GM18861 (cell line): ENCODE measurements around the gene TSPAN7.

ENCODE experiments used
- ATAC-seq: cut with Tn5 transposase; IDR thresholded peaks from one replicate; pipeline ENCODE4 v1.9.1; 2021; ENCODE audit not compliant: unreplicated experiment

The TSPAN7 gene

DNA sequence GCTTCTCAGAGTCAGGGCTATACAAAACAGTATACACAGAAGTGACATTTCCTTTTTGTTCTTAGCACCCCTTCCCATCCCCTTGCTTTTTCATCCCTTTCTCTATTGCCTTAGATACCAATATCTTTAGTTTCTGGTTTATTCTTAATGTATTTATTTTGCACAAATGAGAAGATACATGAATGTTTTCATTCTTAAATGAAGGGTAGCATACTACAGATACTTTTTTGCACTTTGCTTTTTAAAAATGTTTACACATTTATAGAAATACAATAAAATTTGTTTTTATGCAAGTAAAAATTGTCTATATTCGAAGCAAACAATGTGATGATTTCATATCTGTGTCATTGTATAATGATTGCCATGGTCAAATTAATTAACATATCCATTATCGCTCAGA lies 33.1 kb downstream of the TSPAN7 start:
- no peak for ATAC-seq

DNA sequence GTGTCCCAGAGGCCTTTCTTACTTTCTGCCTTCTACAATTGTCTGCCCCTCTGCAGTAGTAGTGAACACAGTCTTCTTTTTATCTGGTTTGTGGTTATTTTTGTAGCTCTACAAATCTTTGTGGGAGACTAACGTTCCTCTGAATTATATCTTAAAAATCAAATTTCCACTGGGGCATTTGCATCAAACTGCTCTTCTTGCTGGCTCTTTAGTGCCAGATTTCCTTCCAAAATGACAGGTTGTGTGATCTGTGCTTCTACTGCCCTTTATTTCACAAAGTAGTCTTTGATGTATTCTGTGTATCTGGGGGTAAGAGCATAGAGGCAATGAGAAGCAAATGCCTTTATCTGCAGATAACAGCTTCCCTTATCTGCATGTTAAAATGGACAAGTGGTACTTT lies 34.5 kb downstream of the TSPAN7 start:
- no peak for ATAC-seq

DNA sequence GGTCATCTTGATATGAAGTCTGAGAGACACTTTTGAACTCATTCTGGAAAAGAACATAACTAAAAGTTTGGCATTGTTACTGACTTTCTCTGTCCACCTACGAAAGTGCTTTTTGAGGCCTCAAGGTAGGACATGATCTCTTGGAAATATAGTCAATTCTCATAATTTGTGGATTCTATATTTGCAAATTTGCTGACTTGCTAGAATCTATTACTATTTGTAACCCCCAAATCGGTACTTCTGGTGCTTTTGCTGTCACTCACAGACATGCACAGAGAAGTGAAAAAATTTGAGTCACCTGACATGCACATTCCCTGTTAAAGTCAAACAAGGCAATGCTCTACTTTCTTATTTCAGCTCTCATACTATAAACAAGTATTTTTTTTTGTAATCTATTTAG lies 35.6 kb downstream of the TSPAN7 start:
- no peak for ATAC-seq

DNA sequence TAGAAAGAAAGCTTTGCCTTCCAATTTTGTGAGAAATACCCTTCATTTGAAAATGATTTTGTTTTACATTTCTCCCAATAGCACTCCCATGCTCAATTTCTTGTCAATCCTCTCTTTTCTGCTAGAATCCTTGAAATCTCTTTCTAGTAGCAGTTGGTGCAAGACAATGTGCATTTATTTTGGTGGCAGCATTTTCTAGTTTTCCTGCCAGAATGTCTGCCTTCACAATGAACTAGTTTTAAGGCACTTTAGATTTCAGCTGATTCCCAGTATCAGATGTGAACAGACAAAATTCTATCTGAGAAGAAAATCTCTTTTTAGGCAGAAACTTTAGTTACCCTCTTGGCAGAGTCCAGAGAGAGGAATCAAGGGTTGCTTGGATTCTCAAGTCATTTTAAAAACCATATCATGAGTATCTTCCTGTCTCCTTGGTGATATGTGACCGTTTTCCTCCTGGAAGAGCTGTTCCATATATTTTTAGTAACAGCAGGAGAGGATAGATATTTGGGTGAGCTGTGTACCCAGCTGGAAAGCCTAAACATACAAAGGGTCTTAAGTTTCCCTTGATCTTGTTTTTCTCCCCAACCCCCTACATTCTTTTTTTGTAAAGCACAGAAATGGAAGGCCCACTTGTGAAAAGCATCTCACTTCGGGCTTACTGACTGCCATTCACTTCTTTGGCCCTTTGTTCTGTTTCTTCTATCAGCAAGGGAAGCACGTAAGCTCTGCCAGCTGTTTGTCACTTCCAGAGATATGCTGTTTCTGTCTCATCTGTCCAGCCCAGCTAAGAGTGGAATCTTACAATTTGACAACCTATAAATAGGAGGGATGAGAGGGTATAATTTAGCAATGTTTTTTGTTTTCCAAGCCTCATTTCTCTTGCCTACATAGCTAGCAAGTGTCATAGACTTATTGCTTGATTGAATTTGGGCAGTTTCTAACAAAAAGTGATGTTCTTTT lies 38.7 kb downstream of the TSPAN7 start:
- no peak for ATAC-seq

DNA sequence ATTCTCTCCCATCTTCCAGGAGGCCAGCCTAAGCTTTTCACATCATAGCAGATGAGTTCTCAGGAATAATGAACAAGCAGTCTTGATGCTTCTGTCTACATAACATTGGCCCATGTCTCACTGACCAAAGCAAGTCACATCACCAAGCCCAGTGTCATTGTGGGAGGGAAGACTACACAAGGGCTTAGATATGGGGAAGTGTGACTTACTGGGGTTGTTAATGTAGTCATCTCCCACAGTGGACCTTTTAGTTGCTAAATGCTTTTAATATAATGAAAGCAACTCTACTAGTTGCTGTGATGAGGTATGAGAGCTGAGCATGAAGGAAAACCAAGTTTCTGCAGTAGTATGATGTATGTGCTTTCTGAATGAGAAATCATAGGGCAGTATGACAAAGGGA lies 40.5 kb downstream of the TSPAN7 start:
- no peak for ATAC-seq

DNA sequence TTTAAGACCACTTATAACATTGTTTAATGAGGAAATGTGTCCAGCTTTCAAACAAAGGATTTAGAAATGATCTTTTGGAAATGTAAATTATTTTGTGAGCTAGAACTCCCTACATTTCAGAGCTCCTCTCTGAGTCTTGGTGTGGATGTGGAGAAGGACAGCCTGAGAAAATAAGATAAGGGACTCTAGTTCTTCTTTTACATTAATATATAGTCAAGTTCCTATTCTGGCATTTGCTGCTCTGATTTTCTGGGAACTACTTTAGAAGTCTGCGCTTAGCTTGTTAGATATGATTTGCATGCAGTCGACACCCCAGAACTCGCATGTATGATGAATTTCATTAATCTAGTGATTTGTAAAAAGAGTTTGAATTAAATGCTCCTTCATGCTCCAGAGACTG lies 45.5 kb downstream of the TSPAN7 start:
- ATAC-seq: no peak

DNA sequence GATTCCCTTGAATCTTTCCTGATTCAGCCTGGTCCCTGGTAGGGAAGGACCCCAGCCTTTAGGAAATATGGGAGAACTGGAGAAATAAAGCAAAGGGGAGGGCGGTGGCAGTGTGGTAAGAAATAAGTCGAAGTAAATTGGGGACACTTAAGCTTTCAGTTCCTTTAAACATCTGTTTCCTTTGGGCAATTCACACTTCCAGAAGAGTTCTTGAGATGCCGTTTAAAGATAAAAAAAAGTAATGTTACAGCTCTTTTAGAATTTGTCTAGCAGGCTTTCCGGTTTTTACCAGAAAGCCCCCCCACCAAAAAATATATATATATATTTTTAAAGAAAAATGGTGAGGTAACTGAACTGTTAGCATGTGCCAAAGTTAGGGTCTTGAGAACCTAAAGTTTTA lies 46.6 kb downstream of the TSPAN7 start:
- no peak for ATAC-seq

DNA sequence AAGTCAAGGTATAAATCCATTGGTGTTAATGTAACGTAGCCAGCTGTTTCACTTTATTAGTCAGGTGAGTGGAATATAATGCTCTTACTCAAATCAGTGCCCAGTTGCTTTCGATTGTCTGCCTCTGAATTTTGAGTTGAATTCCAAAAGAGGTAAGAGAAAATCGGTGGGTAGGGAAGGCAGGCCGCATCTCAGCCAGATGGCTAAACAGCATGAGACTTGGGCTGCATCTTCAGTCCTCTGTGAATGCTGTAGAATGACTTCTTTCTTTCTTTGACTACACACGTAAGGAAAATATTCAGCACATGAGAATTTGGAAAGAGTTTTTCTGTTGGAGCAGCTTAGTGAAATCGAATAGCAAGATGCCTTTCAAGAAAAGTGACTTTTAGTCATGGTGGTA lies 49.5 kb downstream of the TSPAN7 start:
- ATAC-seq: no peak

DNA sequence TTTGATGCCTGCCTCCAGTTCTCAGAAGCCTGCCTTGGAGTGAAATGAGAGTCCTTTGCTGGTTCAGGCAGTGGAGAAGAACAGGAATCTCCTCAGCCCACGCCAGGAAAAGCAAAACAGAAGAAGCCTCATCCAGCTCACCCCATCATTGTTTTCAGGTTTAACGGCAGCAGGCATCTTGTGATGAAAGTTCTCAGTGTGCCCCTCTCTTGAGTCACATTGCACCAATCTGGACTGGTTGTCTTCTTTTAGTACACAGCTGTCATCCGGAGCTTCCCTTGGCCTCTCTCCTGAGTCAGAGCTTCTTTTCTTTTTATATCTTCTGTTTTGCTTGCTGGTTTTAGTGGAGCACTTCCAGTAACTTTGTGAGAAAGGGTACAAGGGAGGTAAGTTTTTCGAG lies 50.9 kb downstream of the TSPAN7 start:
- no peak for ATAC-seq

DNA sequence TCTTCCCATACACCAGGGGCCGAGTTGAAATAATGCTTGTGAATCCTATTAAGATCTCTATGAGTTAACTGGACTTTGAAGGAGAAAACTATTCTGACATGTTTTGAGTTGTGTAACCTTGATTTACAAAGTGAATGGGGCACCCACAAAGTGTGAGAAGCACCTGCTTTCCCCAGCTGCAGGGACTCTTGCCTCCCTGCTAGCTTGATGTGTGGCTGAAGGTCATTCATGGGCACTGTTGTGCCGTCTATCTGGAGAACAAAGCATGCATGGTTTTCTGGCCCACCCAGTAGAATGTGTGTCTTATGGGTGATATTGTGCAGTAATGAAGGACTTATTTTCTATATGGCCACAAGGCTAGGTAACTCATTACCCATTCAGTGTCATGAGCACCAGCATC lies 53.1 kb downstream of the TSPAN7 start:
- no peak for ATAC-seq

DNA sequence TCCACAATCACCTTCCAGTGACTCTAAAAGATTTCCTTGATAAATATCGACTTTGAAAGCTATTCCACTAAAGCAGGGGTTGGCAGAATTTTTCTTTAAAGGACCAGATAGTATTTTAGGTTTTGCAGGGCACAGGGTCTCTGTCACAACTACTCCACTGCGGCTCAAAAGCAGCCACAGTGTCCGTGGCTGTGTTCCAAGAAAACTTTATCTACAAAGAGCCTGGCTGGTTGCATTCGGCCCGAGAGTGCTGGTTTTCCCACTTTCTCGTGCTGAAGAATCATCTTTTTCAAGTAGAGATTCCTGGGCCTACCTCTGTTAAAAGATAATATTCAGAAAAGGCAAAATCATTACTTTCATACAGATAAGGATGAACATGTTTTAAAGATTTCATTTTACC lies 55.6 kb downstream of the TSPAN7 start:
- no peak for ATAC-seq

DNA sequence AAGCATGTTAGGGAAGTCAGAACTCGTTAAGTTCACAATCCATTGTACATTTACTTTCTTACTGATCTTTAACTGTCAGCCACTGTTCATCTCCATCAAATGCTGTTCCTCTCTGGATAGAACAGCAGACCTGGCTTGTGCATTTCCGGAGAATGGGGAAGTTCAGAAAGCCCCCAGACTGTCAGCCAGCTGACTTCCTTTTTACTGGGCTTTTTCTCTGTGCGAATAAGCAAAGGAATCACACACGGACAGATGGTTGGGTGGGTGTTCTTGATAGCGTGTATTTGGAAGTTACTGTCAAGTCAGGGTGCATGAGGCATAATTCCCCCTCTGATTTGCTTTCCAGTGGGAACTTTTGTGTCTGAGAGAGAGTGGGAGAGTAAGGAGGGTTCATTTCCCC lies 56.8 kb downstream of the TSPAN7 start:
- no peak for ATAC-seq

DNA sequence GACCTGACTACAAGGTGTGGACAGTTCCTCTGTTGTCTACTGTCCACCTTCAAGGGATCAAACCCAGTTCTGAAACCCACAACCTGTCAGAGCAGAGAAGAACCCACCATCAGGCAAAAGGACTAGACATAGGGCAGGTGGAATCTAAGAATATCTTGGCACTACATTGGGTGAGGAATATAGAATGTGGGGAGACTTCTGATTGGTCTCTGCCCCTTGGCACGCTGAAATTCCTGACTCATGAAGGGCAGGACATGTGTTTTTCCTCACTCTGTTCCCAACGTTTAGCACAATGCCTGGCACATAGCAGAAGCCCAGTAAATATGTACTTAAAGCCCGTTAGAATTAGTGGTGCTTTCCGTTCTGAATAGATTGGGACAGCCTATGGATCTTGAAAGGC lies 59.3 kb downstream of the TSPAN7 start:
- no peak for ATAC-seq

DNA sequence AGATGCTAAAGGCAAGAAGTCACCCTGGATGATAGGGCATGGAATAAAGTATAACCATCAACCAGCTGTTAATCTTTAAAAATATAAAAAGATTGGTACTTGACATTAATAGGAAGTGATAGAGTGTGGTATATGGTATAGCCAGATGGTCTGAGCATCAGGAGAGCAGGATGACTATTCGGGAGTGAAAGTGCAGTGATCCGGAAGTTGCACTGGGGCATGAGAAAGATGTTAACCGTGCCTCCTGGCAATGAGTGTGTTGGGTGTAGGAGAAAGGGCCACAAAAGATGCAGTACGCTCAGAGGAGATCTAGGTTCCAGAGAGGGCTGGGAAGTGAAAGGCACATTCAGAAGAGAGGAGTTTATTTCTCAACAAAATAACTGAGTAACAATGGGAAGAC lies 65.0 kb downstream of the TSPAN7 start:
- no peak for ATAC-seq

DNA sequence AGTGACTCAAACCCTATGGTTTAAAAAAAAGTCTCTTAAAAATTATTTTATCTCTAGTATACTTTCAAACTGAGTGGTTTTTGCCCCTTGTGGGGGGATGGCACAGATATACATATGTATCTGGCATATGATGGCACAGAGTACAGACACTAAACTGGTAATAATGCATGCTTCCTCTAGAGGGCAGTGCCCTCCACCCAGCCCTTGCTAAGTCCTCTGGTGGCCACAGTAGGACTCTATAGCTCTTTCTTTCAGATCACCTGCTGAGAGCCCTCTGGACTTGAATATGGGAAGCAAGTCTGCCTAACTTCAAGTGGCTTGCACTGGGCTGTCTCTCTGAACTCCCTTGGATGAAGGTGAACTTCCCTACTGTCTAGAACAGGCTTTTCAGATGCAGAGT lies 66.3 kb downstream of the TSPAN7 start:
- peak; percentile 84 for ATAC-seq

DNA sequence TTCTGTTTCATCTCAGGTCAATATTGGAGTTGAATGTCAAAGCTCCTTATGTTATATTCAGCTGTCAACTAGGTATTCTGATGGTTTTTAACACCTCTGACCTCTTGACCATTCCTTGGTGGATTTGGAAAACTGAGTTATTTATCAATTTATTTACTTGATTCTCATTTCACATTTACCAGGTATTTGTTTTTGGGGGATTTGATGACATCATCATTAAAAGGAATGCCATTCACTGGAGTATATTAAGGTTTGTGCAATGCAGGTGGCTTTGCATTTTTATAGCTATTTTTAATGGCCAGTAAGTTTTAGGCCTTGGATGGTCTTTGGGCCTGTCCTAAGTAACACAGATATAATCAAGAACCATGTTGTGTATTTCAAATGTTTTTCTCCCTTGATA lies 67.2 kb downstream of the TSPAN7 start:
- no peak for ATAC-seq

DNA sequence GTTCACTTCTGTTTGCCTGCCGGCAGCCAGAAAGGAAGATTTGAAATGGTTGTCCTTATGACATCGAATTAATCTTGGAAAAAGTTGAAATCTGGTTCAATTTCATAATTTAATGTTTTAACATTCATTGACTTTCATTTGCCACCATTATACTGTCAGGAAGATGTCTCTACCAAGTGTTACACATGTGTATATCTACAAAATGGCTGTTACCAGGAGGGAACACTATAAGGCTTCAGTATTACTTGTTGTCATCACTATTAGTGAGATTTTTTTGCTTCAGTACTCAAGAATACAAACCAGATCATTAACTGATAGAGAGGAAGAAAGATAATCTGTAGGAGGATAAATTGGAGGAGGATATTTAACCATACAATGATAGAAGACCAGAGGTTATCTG lies 71.2 kb downstream of the TSPAN7 start:
- ATAC-seq: no peak

DNA sequence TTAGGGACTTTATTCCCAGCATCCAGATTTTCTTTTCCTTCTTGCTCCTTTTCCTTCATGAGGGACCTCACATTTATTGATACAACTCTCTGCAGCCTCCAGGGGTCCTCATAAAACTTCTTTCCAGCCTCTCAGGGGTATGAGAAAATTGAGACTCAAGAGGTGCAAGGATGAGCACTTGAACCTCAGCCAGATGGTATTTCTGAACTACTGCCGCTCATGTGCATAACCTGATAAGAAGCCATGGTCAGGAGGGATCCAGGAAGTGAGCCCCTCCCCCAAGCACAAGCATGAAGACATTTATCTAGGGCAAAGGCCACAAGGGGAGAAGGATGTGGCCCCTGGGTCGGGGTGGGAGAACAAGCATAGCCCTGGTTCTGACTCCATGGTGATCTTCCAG lies 73.3 kb downstream of the TSPAN7 start:
- no peak for ATAC-seq

DNA sequence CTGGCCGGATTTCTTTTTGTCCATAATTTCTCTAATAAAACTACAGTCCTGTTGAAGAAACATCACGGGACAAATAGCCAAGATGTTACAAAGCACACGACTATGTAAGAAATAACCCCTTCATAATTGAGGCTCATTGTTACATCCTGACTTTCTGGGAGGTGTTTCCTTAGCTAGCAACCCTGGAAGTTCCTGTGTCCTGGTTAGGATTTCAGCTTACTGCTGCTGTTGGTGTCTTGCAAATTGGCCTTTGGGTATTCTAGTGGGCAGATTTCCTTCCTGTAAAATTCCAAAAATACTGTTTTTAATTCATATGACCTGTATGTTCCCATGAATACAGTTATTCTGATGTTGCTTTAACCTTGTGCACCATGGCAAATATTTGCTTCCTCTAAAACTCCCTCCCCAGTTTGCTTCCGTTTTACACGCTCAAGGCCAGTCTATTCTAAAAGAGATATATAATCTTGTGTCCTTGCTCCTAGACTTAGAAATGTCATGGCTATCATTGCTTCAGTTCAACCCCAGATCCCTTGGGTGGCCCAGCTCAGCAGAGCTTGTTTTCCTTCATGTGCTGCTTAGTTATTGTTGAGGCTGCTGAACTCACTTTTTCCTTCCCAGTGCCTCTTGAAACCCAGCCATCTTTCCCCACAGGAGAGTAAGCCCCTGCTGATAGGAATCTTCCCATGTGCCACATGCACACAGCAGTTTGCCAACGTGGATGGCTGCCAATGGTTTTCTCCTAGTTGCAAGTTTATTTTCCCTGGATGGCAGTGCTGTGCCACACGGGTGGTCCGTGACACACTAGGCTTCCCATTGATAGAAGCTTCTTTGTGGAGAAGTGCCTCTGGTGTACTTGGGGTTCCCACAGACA lies 75.8 kb downstream of the TSPAN7 start:
- no peak for ATAC-seq

DNA sequence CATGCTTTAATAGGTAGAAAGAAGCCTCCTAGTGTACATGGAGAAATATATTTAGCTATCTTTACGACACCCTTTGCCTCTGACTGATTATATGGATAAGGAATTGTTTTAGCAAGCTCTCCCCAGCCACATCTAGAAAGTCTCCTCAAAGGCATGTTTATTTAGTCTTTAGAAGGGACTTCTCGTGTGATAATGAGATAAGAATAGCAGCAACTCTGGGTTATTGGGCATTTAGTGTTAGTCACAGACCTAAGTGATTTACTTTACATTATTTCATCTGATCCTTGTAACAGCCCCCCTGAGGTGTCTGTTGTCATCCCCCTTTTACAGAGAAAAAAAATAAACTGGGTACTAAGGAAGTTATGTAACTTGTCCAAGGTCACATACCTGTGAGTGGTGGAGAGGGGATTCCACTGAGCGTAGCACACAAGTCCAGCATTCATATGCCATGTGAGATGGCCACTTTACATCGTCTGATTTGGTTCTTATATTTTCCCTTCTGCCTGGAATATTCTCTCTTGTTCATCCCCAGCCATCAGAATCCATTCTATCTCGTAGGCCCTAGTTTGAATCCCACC lies 77.7 kb downstream of the TSPAN7 start:
- ATAC-seq: no peak

DNA sequence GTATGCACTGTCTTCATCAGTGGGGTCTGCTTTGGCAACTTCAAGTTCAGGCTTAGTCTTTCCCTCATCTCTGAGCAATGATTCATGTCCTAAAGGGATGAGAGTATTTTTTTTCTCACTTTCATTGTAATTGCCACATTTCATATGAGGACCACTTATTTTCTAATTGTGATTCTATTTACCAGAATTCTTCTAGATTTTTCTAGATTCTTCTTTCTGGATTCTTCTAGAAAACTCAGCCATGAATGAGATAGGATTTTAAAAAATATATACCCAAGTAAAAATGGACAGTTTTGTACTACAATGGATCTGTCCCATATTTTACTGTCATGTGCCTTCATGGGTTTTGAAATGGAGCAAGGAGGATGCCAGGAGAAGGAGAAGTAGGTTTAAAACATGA lies 78.4 kb downstream of the TSPAN7 start:
- ATAC-seq: no peak

DNA sequence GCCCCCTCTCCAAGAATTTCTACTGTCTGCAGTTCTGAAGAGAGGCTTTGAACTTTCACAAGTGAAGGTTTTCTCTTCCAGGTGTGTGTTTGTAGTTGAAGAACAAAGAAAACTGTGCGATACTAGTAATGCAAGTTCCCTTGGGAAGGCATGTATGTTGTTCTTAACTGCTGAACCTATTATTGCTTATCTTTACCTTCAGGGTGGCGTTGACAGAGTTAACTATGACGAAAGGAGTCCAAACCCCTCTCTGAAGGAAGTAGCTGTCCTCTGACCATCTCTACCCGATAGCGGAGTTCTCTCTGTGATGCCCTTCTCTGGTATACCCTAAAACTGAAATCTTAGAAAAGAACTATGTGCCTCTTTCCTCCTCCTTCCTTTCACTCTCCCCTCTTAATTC lies 79.9 kb downstream of the TSPAN7 start:
- ATAC-seq: no peak
